ENCODE measurements around the gene PVR.

DNA sequence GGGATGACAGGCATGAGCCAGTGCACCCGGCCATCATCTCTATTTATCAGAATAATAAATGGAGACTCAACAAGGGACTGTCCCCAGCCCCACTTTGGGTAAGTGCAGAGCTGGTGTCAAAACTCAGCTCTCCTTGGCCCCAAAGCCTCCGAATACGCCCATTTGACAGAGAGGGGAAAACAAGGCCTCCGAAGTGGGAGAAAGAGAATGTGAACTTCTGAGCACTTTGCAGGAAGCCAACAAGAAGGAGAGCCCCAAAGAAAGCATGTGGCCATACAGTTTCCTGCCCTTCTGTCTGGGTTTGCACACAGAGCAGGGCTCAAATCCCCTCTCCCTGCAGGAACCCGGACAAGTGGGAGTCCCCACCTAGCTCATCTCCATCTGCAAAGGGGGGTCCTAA is 56.8 kb downstream of the PVR start:
- TF ChIP-seq, protein P1, sequence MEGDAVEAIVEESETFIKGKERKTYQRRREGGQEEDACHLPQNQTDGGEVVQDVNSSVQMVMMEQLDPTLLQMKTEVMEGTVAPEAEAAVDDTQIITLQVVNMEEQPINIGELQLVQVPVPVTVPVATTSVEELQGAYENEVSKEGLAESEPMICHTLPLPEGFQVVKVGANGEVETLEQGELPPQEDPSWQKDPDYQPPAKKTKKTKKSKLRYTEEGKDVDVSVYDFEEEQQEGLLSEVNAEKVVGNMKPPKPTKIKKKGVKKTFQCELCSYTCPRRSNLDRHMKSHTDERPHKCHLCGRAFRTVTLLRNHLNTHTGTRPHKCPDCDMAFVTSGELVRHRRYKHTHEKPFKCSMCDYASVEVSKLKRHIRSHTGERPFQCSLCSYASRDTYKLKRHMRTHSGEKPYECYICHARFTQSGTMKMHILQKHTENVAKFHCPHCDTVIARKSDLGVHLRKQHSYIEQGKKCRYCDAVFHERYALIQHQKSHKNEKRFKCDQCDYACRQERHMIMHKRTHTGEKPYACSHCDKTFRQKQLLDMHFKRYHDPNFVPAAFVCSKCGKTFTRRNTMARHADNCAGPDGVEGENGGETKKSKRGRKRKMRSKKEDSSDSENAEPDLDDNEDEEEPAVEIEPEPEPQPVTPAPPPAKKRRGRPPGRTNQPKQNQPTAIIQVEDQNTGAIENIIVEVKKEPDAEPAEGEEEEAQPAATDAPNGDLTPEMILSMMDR (conservative IDR thresholded peaks at IDR 0.05) = no peak
- TF ChIP-seq EZH2 (IDR thresholded peaks at IDR 0.05; ENCODE audit: low read depth) = no peak
